Measurements from ENCODE around the gene PAQR3.

DNA sequence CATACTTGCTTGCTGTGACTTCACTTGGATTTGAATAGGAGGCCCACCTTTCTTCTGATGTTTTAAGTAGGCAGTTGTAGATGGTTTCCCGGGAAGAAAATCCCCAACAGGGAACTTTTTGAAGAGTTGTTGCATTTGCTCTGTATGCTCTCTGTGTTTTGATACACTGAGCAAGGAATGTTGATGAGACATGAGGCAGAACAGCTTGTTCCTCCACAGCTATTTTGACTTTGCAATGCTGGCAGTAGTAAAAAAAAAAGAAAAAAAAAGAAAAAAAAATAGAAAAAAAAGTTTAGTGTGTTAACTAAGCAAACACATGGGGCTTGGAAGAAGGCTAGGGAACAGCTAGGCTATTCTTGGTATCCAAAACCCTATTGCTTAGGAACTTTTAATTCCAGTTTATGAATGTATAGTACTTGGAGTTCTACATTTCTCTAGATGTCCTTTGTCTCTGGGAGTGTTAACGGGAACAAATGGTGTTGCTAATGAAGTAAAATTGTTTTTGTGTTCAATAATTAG is 23.4 kb upstream of the PAQR3 start:
- no peak for TF ChIP-seq POLR2A (IDR thresholded peaks at IDR 0.05)
- TF ChIP-seq, protein P1, sequence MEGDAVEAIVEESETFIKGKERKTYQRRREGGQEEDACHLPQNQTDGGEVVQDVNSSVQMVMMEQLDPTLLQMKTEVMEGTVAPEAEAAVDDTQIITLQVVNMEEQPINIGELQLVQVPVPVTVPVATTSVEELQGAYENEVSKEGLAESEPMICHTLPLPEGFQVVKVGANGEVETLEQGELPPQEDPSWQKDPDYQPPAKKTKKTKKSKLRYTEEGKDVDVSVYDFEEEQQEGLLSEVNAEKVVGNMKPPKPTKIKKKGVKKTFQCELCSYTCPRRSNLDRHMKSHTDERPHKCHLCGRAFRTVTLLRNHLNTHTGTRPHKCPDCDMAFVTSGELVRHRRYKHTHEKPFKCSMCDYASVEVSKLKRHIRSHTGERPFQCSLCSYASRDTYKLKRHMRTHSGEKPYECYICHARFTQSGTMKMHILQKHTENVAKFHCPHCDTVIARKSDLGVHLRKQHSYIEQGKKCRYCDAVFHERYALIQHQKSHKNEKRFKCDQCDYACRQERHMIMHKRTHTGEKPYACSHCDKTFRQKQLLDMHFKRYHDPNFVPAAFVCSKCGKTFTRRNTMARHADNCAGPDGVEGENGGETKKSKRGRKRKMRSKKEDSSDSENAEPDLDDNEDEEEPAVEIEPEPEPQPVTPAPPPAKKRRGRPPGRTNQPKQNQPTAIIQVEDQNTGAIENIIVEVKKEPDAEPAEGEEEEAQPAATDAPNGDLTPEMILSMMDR (IDR thresholded peaks at IDR 0.05 in 8 of 11, conservative IDR thresholded peaks at IDR 0.05 in 3 of 11): no peak
